Astrocyte of the cerebellum (primary cell): Measurements from ENCODE around the gene GLIS1.

Experiments used
- DNase-seq: peaks from one replicate; pipeline ENCODE4 v3.0.0-alpha.2; 2011; ENCODE audit warnings: low read depth
- H3K4me3 ChIP-seq: 2 replicates; pipeline ENCODE4 v1.5.1; 2011; ENCODE audit warnings: mild to moderate bottlenecking, low read depth, low read length, moderate library complexity
- in situ Hi-C: cut with HindIII; loops from 2 replicates; pipeline ENCODE4 v1.10.0; 2017; ENCODE audit warnings: low sequenced_read_pairs
- TF ChIP-seq, protein P1 (sequence below): IDR thresholded peaks from 2 replicates; pipeline ENCODE4 v1.5.1; 2012; ENCODE audit warnings: low read length, low read depth, moderate library complexity, mild to moderate bottlenecking; ENCODE audit errors: missing control alignments

The GLIS1 gene

DNA sequence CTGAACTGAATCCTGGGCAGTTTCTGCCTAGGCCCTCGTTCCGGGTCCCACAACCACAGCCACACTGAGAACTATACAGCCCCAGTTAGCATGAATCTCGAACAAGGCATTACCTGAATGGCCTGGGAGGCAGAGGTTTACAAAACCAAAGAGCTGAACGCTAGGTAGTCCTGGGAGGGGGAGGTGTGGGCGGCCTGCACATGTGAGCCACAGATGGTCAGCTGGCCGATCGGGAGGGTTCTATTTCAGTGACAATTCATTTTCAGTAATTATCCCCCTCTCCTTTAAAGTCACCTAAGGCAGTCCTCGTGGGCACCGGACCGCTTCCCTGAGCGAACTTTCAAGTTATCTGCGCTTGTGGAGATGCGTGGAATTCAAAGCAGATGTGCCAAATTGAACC lies 111.9 kb downstream of the GLIS1 start:
- TF ChIP-seq, protein P1, sequence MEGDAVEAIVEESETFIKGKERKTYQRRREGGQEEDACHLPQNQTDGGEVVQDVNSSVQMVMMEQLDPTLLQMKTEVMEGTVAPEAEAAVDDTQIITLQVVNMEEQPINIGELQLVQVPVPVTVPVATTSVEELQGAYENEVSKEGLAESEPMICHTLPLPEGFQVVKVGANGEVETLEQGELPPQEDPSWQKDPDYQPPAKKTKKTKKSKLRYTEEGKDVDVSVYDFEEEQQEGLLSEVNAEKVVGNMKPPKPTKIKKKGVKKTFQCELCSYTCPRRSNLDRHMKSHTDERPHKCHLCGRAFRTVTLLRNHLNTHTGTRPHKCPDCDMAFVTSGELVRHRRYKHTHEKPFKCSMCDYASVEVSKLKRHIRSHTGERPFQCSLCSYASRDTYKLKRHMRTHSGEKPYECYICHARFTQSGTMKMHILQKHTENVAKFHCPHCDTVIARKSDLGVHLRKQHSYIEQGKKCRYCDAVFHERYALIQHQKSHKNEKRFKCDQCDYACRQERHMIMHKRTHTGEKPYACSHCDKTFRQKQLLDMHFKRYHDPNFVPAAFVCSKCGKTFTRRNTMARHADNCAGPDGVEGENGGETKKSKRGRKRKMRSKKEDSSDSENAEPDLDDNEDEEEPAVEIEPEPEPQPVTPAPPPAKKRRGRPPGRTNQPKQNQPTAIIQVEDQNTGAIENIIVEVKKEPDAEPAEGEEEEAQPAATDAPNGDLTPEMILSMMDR = no peak
- no peak for DNase-seq
- no peak overlapping the region for H3K4me3 ChIP-seq
- in situ Hi-C loops = no loop called here

DNA sequence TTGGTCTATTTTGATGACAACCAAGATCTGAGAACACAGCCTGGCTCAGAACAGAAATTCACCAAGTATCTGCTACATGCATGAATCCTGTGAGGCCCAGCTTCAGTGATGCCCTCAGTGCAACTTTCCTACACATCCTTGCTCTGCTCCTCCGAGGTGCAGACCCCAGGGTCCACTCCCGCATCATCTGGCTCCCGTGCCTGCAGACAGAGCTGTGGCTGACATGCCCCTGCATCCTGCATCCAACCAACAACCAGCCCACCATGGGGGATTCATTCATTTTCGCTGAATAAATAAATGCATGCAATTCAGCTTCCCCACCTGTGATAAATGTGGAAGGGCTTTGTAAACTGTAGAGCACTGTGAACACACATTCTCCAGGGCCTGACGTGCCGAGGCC lies 112.3 kb downstream of the GLIS1 start:
- no peak overlapping the region for H3K4me3 ChIP-seq
- TF ChIP-seq, protein P1 = no peak
- in situ Hi-C loops = no loop called here
- DNase-seq = no peak

DNA sequence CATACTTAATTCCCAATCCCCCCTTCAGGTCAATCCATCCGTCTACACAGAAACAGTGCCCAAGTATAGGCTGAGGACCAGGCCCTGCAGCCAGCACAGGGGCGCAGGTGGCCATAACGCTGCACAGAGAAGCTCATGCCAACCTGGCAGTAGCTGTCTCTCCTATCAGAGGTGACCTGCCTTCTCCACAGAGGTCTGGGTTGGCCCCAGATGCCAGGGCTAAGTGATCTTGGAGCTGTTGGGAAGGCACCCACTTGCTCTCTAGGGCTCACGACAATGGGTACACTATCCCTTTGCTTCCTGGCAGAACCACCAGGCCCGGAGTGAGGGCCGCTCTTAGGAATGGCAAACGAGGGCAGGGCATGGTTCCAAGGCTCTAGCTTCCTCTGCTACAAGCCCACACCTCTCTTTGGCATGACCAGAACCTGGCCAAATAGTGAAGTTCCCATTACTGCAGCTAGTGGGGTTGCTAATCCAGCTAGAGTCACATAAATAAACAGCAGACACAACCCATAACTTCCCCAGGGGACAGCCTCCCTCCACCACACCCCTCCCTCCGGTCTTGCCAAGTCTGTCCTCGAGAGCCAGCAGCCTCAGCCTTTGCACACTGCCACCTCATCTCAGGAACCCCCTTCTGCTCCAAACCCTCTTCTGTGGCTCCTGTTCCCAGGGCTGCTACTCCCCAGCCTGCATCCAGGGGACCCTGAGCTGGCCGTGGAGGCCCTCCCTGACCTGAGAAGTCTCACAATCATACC lies 113.0 kb downstream of the GLIS1 start:
- TF ChIP-seq, protein P1 = no peak
- in situ Hi-C loops = no loop called here
- DNase-seq = no peak
- H3K4me3 ChIP-seq = no peak overlapping the region

DNA sequence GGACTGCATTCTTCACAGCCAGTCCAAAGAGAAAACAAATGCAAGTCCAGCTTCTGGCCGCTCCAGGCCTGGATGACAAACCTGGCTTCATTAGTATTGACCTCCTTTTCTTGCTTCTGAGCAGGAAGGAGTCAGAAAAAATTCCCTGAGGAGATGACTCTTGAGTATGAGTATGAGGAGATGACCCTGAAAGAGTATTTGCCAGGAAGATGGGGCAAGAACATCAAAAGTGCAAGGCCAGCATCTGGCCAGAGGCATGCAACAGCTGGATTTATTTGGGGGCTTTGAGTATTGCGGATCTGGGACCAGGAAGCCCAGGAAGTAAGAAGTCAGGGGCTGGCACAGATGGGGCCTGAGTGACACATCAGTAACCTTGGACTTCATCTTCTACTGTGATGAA lies 113.9 kb downstream of the GLIS1 start:
- H3K4me3 ChIP-seq = no peak overlapping the region
- DNase-seq = no peak
- TF ChIP-seq, protein P1 = no peak
- in situ Hi-C loops = no loop called here

DNA sequence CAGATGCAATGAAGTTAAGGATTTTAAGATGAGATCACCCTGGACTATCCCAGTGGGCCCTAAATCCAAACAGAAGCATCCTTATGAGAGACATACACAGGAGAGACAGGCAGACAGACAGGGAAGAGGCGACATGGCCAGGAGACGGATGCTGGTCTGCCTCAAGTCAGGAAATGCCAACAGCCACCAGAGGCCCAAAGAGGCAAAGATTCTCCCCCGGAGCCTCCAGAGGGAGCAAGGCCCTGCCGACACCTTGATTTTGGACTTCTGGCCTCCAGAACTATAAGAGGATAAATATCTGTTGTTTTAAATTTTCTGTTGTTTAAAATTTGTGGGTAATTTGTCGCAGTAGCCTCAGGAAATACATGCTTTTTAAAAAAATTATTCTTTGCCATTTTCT lies 116.4 kb downstream of the GLIS1 start:
- DNase-seq = no peak
- no peak overlapping the region for H3K4me3 ChIP-seq
- in situ Hi-C loops = no loop called here
- TF ChIP-seq, protein P1 = peak; percentile 15

DNA sequence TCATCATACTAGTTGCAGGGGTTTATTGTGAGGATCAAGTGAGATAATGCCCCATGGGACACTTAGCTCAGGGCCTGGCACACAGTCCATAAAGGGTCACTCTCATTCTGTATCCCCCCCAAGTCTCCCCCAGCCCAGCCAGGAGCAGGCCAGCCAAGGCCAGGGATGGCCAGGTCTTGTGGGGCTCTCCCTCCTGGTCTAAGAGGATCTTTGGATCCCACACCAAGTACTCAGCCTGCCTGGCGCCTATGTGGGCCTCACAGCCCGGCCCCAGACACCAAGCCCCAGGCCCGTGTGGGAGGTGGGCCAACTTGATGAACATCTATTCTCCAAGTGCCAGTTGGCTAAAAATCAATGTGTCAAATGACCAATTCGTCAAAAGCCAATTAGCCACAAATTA lies 117.8 kb downstream of the GLIS1 start:
- in situ Hi-C loops = no loop called here
- DNase-seq = no peak
- TF ChIP-seq, protein P1 = no peak
- no peak overlapping the region for H3K4me3 ChIP-seq
